ENCODE results near the gene DNAH17.

The DNAH17 gene

GRCh38 chr17:78414178-78415162 is 162.7 kb downstream of the DNAH17 start:
- DNase-seq (ENCODE audit: low read depth in 3 of 3), result peak; percentile 9 to 39 (median 28)

GRCh38 chr17:78412403-78412802 is 164.8 kb downstream of the DNAH17 start:
- peak in 1 of 3 experiments; percentile 38 for DNase-seq (ENCODE audit: low read depth in 3 of 3)

GRCh38 chr17:78411241-78411857 is 165.8 kb downstream of the DNAH17 start:
- no peak for DNase-seq (ENCODE audit: low read depth in 3 of 3)

GRCh38 chr17:78409191-78409928 is 167.8 kb downstream of the DNAH17 start:
- DNase-seq (ENCODE audit: low read depth in 3 of 3), result no peak

GRCh38 chr17:78408476-78409050 is 168.6 kb downstream of the DNAH17 start:
- no peak for DNase-seq (ENCODE audit: low read depth in 3 of 3)

- DNase-seq (ENCODE audit: low read depth in 3 of 3), result no peak
Observed at GRCh38 chr17:78407387-78408000, 169.7 kb downstream of the DNAH17 start.

GRCh38 chr17:78406920-78407319 is 170.3 kb downstream of the DNAH17 start:
- no peak for DNase-seq (ENCODE audit: low read depth in 3 of 3)

- no peak for DNase-seq (ENCODE audit: low read depth in 3 of 3)
Observed at GRCh38 chr17:78406396-78406795, 170.8 kb downstream of the DNAH17 start.

- DNase-seq (ENCODE audit: low read depth in 3 of 3), result no peak
Observed at GRCh38 chr17:78403822-78404221, 173.4 kb downstream of the DNAH17 start.

- DNase-seq (ENCODE audit: low read depth in 3 of 3), result no peak
Observed at GRCh38 chr17:78401891-78402290, 175.3 kb downstream of the DNAH17 start.

- DNase-seq (ENCODE audit: low read depth in 3 of 3), result no peak
Observed at GRCh38 chr17:78401246-78401645, 175.9 kb downstream of the DNAH17 start.

GRCh38 chr17:78400581-78401240 is 176.5 kb downstream of the DNAH17 start:
- no peak for DNase-seq (ENCODE audit: low read depth in 3 of 3)

- DNase-seq (ENCODE audit: low read depth in 3 of 3), result no peak
Observed at GRCh38 chr17:78399693-78400144, 177.5 kb downstream of the DNAH17 start.

- DNase-seq (ENCODE audit: low read depth in 3 of 3), result no peak
Observed at GRCh38 chr17:78399028-78399692, 178.0 kb downstream of the DNAH17 start.

GRCh38 chr17:78398390-78398789 is 178.8 kb downstream of the DNAH17 start:
- no peak for DNase-seq (ENCODE audit: low read depth in 3 of 3)

- no peak for DNase-seq (ENCODE audit: low read depth in 3 of 3)
Observed at GRCh38 chr17:78397681-78398101, 179.5 kb downstream of the DNAH17 start.

- no peak for DNase-seq (ENCODE audit: low read depth in 3 of 3)
Observed at GRCh38 chr17:78396441-78397337, 180.5 kb downstream of the DNAH17 start.

- no peak for DNase-seq (ENCODE audit: low read depth in 3 of 3)
Observed at GRCh38 chr17:78395155-78395554, 182.0 kb downstream of the DNAH17 start.

- no peak for DNase-seq (ENCODE audit: low read depth in 3 of 3)
Observed at GRCh38 chr17:78394209-78394608, 183.0 kb downstream of the DNAH17 start.
